ENCODE results near the gene SPACA5. TPM values are rescaled to one million over a fixed set of nuclear protein-coding genes. Genes with fewer than 3 reads are reported as not detected.

SPACA5 gene
- polyA plus RNA-seq, 1 donor (not counting 4 experiments of a cell fraction or from before 2014, with no cell fraction given) = not detected

DNA sequence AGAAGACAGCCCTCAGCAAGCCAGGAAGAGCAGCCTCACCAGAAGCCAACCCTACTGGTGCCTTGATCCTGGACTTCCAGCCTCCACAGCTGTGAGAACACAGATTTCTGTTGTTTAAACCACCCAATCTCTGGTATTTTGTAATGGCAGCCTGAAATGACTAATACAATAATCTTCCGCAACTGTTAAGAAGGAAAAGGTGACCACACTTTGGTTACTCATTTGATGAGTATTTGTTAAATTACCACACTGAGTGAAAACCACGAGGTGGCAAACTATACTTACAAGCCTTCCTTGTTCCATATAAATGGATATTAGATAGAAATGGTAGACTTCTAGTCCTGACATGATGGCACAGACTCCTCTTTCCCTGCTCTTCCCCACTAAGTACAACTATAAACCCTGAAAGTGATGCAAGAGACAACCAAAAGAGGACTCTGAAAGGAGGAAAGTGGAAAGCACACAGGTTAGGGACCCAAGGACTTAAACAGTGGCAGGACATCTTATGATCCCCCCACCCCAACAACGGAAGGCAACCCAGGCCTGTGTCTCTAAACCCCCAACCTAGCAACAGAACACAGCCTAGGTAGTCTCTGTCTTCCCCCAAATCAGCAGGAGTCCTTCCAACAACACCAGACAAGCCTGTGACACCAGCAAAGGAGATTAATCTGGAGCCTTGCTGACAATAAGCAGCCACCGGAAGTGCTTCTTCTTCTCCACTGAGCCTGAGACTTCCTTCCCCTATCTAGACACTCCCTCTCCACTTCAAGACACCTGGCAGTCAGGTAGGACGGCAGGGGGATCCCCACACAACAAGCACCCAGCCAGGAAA lies 15.3 kb upstream of the SPACA5 start:
- no peak for TF ChIP-seq EZH2 (IDR thresholded peaks at IDR 0.05; ENCODE audit: low read length)
- TF ChIP-seq, protein P1, sequence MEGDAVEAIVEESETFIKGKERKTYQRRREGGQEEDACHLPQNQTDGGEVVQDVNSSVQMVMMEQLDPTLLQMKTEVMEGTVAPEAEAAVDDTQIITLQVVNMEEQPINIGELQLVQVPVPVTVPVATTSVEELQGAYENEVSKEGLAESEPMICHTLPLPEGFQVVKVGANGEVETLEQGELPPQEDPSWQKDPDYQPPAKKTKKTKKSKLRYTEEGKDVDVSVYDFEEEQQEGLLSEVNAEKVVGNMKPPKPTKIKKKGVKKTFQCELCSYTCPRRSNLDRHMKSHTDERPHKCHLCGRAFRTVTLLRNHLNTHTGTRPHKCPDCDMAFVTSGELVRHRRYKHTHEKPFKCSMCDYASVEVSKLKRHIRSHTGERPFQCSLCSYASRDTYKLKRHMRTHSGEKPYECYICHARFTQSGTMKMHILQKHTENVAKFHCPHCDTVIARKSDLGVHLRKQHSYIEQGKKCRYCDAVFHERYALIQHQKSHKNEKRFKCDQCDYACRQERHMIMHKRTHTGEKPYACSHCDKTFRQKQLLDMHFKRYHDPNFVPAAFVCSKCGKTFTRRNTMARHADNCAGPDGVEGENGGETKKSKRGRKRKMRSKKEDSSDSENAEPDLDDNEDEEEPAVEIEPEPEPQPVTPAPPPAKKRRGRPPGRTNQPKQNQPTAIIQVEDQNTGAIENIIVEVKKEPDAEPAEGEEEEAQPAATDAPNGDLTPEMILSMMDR (optimal IDR thresholded peaks at IDR 0.05 in 1 of 3, IDR thresholded peaks at IDR 0.05 in 1 of 3, conservative IDR thresholded peaks at IDR 0.05 in 1 of 3; ENCODE audit: extremely low read depth in 1 of 3, insufficient read depth in 2 of 3, low read length in 3 of 3) = no peak
- H3K27ac ChIP-seq (ENCODE audit: control insufficient read depth, insufficient read depth, low read length) = peak overlapping the region; percentile 68
- dilution Hi-C loops (cut with MboI; ENCODE audit: extremely low pct_ligation_motif_present, low sequenced_read_pairs) = no loop called here
- no peaks in the 10 kb centered on the region for H4K20me1 ChIP-seq (ENCODE audit: control insufficient read depth, extremely low read depth, insufficient read depth, low read length)
- H3K79me2 ChIP-seq (ENCODE audit: control insufficient read depth, insufficient read depth, low read length) = no peaks in the 10 kb centered on the region
- H3K4me2 ChIP-seq (ENCODE audit: control insufficient read depth, extremely low read depth, insufficient read depth, low read depth, low read length) = peak overlapping the region; percentile 16
- no peaks in the 10 kb centered on the region for H3K36me3 ChIP-seq (ENCODE audit: control insufficient read depth in 2 of 2, extremely low read depth in 1 of 2, insufficient read depth in 2 of 2, low read length in 2 of 2)
- no peaks in the 10 kb centered on the region for H3K27me3 ChIP-seq (ENCODE audit: control insufficient read depth, extremely low read depth, insufficient read depth, low read length)
- H3K4me1 ChIP-seq (ENCODE audit: control insufficient read depth, extremely low read depth, insufficient read depth, low read length) = peaks cover 7% of the 10 kb centered on the region
- H3K9me1 ChIP-seq (ENCODE audit: control insufficient read depth, extremely low read depth, insufficient read depth, low read length) = no peaks in the 10 kb centered on the region
- no peak overlapping the region for H3K9ac ChIP-seq (ENCODE audit: control insufficient read depth, extremely low read depth, insufficient read depth, low read length)
- no peak for FAIRE-seq
- H3K4me3 ChIP-seq (ENCODE audit: control insufficient read depth in 2 of 3, extremely low read depth in 1 of 3, insufficient read depth in 2 of 3, low read depth in 1 of 3, low read length in 3 of 3) = no peak overlapping the region
- DNase-seq (ENCODE audit: low read depth, low spot score) = peak; percentile 21
- H3K9me3 ChIP-seq (ENCODE audit: control insufficient read depth, low read depth, low read length) = peaks cover 18% of the 10 kb centered on the region
- peak overlapping the region; percentile 26 for H2AFZ ChIP-seq (ENCODE audit: control insufficient read depth, low read length)

DNA sequence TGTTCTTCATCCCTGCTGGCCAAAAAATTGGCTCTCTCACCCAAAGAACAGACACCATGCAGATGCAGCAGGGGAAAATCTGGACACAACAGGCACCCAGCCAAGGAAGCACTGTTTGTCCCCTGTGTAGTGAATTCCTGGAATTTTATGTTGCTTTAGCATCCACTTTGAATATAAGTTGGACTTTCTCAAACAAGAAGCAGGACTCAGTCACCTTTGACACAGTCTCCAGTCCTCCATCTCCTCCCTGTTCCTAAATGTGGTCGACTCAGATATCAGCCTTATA lies 14.8 kb upstream of the SPACA5 start:
- Histone ChIP-seq H3K79me2 (ENCODE audit: control insufficient read depth, insufficient read depth, low read length) (no peaks in the 10 kb centered on the region), H3K4me2 (ENCODE audit: control insufficient read depth, extremely low read depth, insufficient read depth, low read depth, low read length) (peak overlapping the region; percentile 16), H3K4me1 (ENCODE audit: control insufficient read depth, extremely low read depth, insufficient read depth, low read length) (peaks cover 7% of the 10 kb centered on the region), H3K27ac (ENCODE audit: control insufficient read depth, insufficient read depth, low read length) (peak overlapping the region; percentile 68), H4K20me1 (ENCODE audit: control insufficient read depth, extremely low read depth, insufficient read depth, low read length) (no peaks in the 10 kb centered on the region), H3K4me3 (ENCODE audit: control insufficient read depth in 2 of 3, extremely low read depth in 1 of 3, insufficient read depth in 2 of 3, low read depth in 1 of 3, low read length in 3 of 3) (no peak overlapping the region), H2AFZ (ENCODE audit: control insufficient read depth, low read length) (no peak overlapping the region), H3K9ac (ENCODE audit: control insufficient read depth, extremely low read depth, insufficient read depth, low read length) (no peak overlapping the region), H3K36me3 (ENCODE audit: control insufficient read depth in 2 of 2, extremely low read depth in 1 of 2, insufficient read depth in 2 of 2, low read length in 2 of 2) (no peaks in the 10 kb centered on the region), H3K27me3 (ENCODE audit: control insufficient read depth, extremely low read depth, insufficient read depth, low read length) (no peaks in the 10 kb centered on the region), H3K9me3 (ENCODE audit: control insufficient read depth, low read depth, low read length) (peaks cover 16% of the 10 kb centered on the region), H3K9me1 (ENCODE audit: control insufficient read depth, extremely low read depth, insufficient read depth, low read length) (no peaks in the 10 kb centered on the region)
- no peak for DNase-seq (ENCODE audit: low read depth, low spot score)
- TF ChIP-seq EZH2 (IDR thresholded peaks at IDR 0.05; ENCODE audit: low read length) = no peak
- TF ChIP-seq, protein P1 (optimal IDR thresholded peaks at IDR 0.05 in 1 of 3, IDR thresholded peaks at IDR 0.05 in 1 of 3, conservative IDR thresholded peaks at IDR 0.05 in 1 of 3; ENCODE audit: extremely low read depth in 1 of 3, insufficient read depth in 2 of 3, low read length in 3 of 3) = no peak
- dilution Hi-C loops (cut with MboI; ENCODE audit: extremely low pct_ligation_motif_present, low sequenced_read_pairs) = no loop called here
- no peak for FAIRE-seq

All from keratinocyte (primary cell).